Measurements from ENCODE around the gene ZNF552. TPM values are rescaled to one million over a fixed set of nuclear protein-coding genes. Genes with fewer than 3 reads are reported as not detected.

ZNF552 gene
- total and polyA plus RNA-seq, 2 of the 4 experiments (the other 2 are of a cell fraction): 2.8 to 4.7 TPM

GRCh38 chr19:57779220-57779845, 35.4 kb downstream of the ZNF552 start:
- intact Hi-C loops (cut with micrococcal nuclease) (no loop called here), dilution Hi-C loops (cut with HindIII; ENCODE audit: low sequenced_read_pairs, unreplicated experiment) (no loop called here), in situ Hi-C loops (cut with MboI; ENCODE audit: low sequenced_read_pairs) (no loop called here)
- Histone ChIP-seq H3K4ac (ENCODE audit: low read depth, low read length) (no peak overlapping the region), H3K9ac (ENCODE audit: low read depth, low read length) (no peak overlapping the region), H3K9me3 (ENCODE audit: control insufficient read depth, insufficient read depth, low read length) (peaks cover 55% of the 10 kb centered on the region), H4K5ac (ENCODE audit: low read depth, low read length) (no peak overlapping the region), H3K56ac (ENCODE audit: extremely low read depth, insufficient read depth, low read length) (no peak overlapping the region), H2AK9ac (replicated peaks; ENCODE audit: low read depth, low read length, poor library complexity) (no peak overlapping the region), H2AFZ (replicated peaks; ENCODE audit: low read length, poor library complexity) (no peak overlapping the region), H3K4me2 (ENCODE audit: low read depth, low read length) (no peak overlapping the region), H3K4me3 (ENCODE audit: insufficient read depth, low read depth, low read length) (no peak overlapping the region), H4K20me1 (ENCODE audit: insufficient read depth, low read length) (peaks cover 13% of the 10 kb centered on the region; the same call in 1 of the 2 replicates), H3K14ac (replicated peaks; ENCODE audit: low read depth, low read length) (no peak overlapping the region), H3K27me3 (ENCODE audit: control insufficient read depth, insufficient read depth, low read length) (no peaks in the 10 kb centered on the region), H3K23ac (ENCODE audit: low read depth, low read length) (no peak overlapping the region), H2BK20ac (ENCODE audit: low read depth, low read length) (no peak overlapping the region), H4K91ac (ENCODE audit: insufficient read depth, low read depth, low read length) (no peak overlapping the region), H2AK5ac (ENCODE audit: low read depth, low read length) (no peak overlapping the region), H3K79me1 (ENCODE audit: low read depth in 1 of 2, low read length in 2 of 2) (peaks cover 34 to 47% of the 10 kb centered on the region in 2 experiments), H3K36me3 (ENCODE audit: control insufficient read depth, insufficient read depth, low read length) (peaks cover 60% of the 10 kb centered on the region), H2BK5ac (ENCODE audit: low read depth, low read length, poor library complexity, severe bottlenecking) (no peak overlapping the region), H3K9me1 (ENCODE audit: insufficient read depth, low read length) (no peaks in the 10 kb centered on the region), H4K8ac (ENCODE audit: low read depth in 2 of 2, low read length in 2 of 2) (no peak overlapping the region), H2BK120ac (ENCODE audit: low read depth, low read length) (no peak overlapping the region), H3K27ac (ENCODE audit: insufficient read depth, low read length) (no peak overlapping the region), H2BK15ac (ENCODE audit: low read depth, low read length) (no peak overlapping the region), H3K4me1 (ENCODE audit: control insufficient read depth, insufficient read depth, low read length) (no peaks in the 10 kb centered on the region), H3K18ac (ENCODE audit: low read depth, low read length) (no peak overlapping the region)
- WGBS, 2 experiments (ENCODE audit: extremely low coverage in 2 of 2, insufficient read length in 1 of 2): 100% methylated on average over 1 of the region's 10 CpGs; no CpG with 5 or more reads in 1 of the 2 experiments
- ChIA-PET POLR2A (ENCODE audit: unreplicated experiment) (no interaction called here), CTCF (no interaction called here)
- TF ChIP-seq SMC3 (IDR thresholded peaks at IDR 0.05; ENCODE audit: low read depth, low read length) (no peak), NFE2L2 (IDR thresholded peaks at IDR 0.05; ENCODE audit: low read depth, low read length) (no peak), BHLHE40 (IDR thresholded peaks at IDR 0.05; ENCODE audit: low read depth, low read length) (no peak), CEBPB (IDR thresholded peaks at IDR 0.05; ENCODE audit: low read depth, low read length) (no peak), CHD1 (IDR thresholded peaks at IDR 0.05; ENCODE audit: low read depth, low read length) (no peak), RCOR1 (IDR thresholded peaks at IDR 0.05; ENCODE audit: insufficient replicate concordance, low read length) (no peak), MXI1 (IDR thresholded peaks at IDR 0.05; ENCODE audit: borderline replicate concordance, low read depth, low read length) (no peak), RAD21 (IDR thresholded peaks at IDR 0.05; ENCODE audit: low read length) (no peak)
- TF ChIP-seq, protein P1, sequence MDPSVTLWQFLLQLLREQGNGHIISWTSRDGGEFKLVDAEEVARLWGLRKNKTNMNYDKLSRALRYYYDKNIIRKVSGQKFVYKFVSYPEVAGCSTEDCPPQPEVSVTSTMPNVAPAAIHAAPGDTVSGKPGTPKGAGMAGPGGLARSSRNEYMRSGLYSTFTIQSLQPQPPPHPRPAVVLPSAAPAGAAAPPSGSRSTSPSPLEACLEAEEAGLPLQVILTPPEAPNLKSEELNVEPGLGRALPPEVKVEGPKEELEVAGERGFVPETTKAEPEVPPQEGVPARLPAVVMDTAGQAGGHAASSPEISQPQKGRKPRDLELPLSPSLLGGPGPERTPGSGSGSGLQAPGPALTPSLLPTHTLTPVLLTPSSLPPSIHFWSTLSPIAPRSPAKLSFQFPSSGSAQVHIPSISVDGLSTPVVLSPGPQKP (IDR thresholded peaks at IDR 0.05; ENCODE audit: borderline replicate concordance, low read depth, low read length): no peak
- TF ChIP-seq, protein P2, sequence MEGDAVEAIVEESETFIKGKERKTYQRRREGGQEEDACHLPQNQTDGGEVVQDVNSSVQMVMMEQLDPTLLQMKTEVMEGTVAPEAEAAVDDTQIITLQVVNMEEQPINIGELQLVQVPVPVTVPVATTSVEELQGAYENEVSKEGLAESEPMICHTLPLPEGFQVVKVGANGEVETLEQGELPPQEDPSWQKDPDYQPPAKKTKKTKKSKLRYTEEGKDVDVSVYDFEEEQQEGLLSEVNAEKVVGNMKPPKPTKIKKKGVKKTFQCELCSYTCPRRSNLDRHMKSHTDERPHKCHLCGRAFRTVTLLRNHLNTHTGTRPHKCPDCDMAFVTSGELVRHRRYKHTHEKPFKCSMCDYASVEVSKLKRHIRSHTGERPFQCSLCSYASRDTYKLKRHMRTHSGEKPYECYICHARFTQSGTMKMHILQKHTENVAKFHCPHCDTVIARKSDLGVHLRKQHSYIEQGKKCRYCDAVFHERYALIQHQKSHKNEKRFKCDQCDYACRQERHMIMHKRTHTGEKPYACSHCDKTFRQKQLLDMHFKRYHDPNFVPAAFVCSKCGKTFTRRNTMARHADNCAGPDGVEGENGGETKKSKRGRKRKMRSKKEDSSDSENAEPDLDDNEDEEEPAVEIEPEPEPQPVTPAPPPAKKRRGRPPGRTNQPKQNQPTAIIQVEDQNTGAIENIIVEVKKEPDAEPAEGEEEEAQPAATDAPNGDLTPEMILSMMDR (conservative IDR thresholded peaks at IDR 0.05; ENCODE audit: low read depth, low read length): no peak
- no TSS peak for BruUV-seq (replicated peaks)
- ATAC-seq (ENCODE audit: low read depth): no peak
- DNase-seq: no peak

Measured in IMR-90 (cell line).